IMR-90 (cell line): ENCODE measurements around the gene HDAC7.

Source experiments
- CEBPB ChIP-seq: IDR thresholded peaks from 2 replicates; pipeline ENCODE4 v1.6.1; 2012; ENCODE audit warnings: low read depth, low read length, improper control_type of control experiment
- CHD1 ChIP-seq: IDR thresholded peaks from 2 replicates; pipeline ENCODE4 v1.6.1; 2012; ENCODE audit warnings: low read depth, low read length, improper control_type of control experiment
- CTCF ChIP-seq: conservative IDR thresholded peaks from 2 replicates; pipeline ENCODE4 v1.5.1; 2012; ENCODE audit warnings: mild to moderate bottlenecking, low read depth, low read length, improper control_type of control experiment
- FOS ChIP-seq: fragments of 150-350 bp; IDR thresholded peaks from 2 replicates; pipeline ENCODE4 v1.6.1; 2016; ENCODE audit warnings: low read depth, low read length
- MAZ ChIP-seq: IDR thresholded peaks from 2 replicates; pipeline ENCODE4 v1.6.1; 2012; ENCODE audit warnings: low read depth, mild to moderate bottlenecking, low read length, improper control_type of control experiment, moderate library complexity, borderline replicate concordance
- MXI1 ChIP-seq: IDR thresholded peaks from 2 replicates; pipeline ENCODE4 v1.6.1; 2012; ENCODE audit warnings: low read depth, mild to moderate bottlenecking, low read length, moderate library complexity, borderline replicate concordance
- NFE2L2 ChIP-seq: fragments of 150-350 bp; IDR thresholded peaks from 2 replicates; pipeline ENCODE4 v1.6.1; 2016; ENCODE audit warnings: low read depth, mild to moderate bottlenecking, low read length
- POLR2A ChIP-seq: IDR thresholded peaks from 2 replicates; pipeline ENCODE4 v1.6.1; 2012; ENCODE audit warnings: mild to moderate bottlenecking, low read depth, low read length
- RAD21 ChIP-seq: IDR thresholded peaks from 2 replicates; pipeline ENCODE4 v1.6.1; 2012; ENCODE audit warnings: low read length, improper control_type of control experiment
- RCOR1 ChIP-seq: IDR thresholded peaks from 2 replicates; pipeline ENCODE4 v1.6.1; 2012; ENCODE audit warnings: mild to moderate bottlenecking, low read length, improper control_type of control experiment; ENCODE audit not compliant: insufficient replicate concordance
- RFX5 ChIP-seq: IDR thresholded peaks from 2 replicates; pipeline ENCODE4 v1.8.0; 2012; ENCODE audit warnings: low read depth, mild to moderate bottlenecking, low read length, moderate library complexity
- SMC3 ChIP-seq: fragments of 150-350 bp; IDR thresholded peaks from 2 replicates; pipeline ENCODE4 v1.6.1; 2016; ENCODE audit warnings: low read depth, mild to moderate bottlenecking, antibody characterized with exemption, low read length, moderate library complexity
- USF2 ChIP-seq: fragments of 150-350 bp; IDR thresholded peaks from 2 replicates; pipeline ENCODE4 v1.6.1; 2017; ENCODE audit warnings: mild to moderate bottlenecking, antibody characterized with exemption, low read length, low read depth

- TF ChIP-seq CTCF (no peak), RAD21 (no peak), POLR2A (no peak), RCOR1 (no peak), SMC3 (no peak), CHD1 (no peak), RFX5 (no peak), CEBPB (no peak), NFE2L2 (no peak), FOS (no peak), USF2 (no peak), MXI1 (no peak), MAZ (no peak)
Observed at GRCh38 chr12:47846294-47846996, 26.7 kb upstream of the HDAC7 start.
